ENCODE measurements around the gene ALDH1L1. TPM values are rescaled to one million over a fixed set of nuclear protein-coding genes. Genes with fewer than 3 reads are reported as not detected.

ALDH1L1 gene
- total RNA-seq, 2 donors from 2014 or later, result 54.7 to 65.3 TPM

DNA sequence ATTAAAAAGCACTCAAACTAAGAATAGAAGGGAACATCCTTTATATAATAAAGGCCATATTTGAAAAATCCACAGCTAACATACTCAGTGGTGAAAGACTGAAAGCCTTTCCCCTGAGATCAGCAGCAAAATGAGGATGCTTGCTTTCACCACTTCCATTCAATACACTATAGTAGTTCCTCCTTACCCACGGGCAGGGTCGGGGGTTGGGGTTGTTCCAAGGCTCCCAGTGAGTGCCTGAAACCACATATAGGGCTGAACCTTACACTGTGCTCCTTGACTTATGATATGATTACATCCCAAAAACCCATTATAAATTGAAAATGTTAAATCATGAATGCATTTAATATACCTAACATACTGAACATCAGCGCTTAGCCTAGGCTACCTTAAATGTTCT, 37.7 kb downstream of the ALDH1L1 start:
- WGBS, 2 donors, result 74 to 88% methylated on average over 3 of the region's 3 CpGs
- Histone ChIP-seq H3K9me3 (no peaks in the 10 kb centered on the region), H3K4me3 (no peak overlapping the region), H3K4me1 (no peaks in the 10 kb centered on the region), H3K36me3 (replicated peaks in 1 of 2; ENCODE audit: insufficient read depth in 1 of 2, low read depth in 2 of 2) (no peaks in the 10 kb centered on the region), H3K27ac (no peak overlapping the region), H3K27me3 (no peaks in the 10 kb centered on the region)
- DNase-seq, result peak in 1 of 4 donors; percentile 5
- intact Hi-C loops (cut with DNase I), result no loop called here
- ATAC-seq, result no peak
- TF ChIP-seq, protein P1, sequence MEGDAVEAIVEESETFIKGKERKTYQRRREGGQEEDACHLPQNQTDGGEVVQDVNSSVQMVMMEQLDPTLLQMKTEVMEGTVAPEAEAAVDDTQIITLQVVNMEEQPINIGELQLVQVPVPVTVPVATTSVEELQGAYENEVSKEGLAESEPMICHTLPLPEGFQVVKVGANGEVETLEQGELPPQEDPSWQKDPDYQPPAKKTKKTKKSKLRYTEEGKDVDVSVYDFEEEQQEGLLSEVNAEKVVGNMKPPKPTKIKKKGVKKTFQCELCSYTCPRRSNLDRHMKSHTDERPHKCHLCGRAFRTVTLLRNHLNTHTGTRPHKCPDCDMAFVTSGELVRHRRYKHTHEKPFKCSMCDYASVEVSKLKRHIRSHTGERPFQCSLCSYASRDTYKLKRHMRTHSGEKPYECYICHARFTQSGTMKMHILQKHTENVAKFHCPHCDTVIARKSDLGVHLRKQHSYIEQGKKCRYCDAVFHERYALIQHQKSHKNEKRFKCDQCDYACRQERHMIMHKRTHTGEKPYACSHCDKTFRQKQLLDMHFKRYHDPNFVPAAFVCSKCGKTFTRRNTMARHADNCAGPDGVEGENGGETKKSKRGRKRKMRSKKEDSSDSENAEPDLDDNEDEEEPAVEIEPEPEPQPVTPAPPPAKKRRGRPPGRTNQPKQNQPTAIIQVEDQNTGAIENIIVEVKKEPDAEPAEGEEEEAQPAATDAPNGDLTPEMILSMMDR (IDR thresholded peaks at IDR 0.05), result no peak
- no peak for TF ChIP-seq POLR2A (IDR thresholded peaks at IDR 0.05)

GRCh38 chr3:126137490-126138130, 42.8 kb downstream of the ALDH1L1 start:
- intact Hi-C loops (cut with DNase I), result no loop called here
- Histone ChIP-seq H3K9me3 (no peaks in the 10 kb centered on the region), H3K27ac (no peak overlapping the region), H3K4me1 (peaks cover 4% of the 10 kb centered on the region), H3K27me3 (no peaks in the 10 kb centered on the region), H3K4me3 (no peak overlapping the region), H3K36me3 (replicated peaks in 1 of 2; ENCODE audit: insufficient read depth in 1 of 2, low read depth in 2 of 2) (no peaks in the 10 kb centered on the region)
- TF ChIP-seq, protein P1 (IDR thresholded peaks at IDR 0.05), result no peak
- peak in 2 of 4 donors; percentile 4 to 5 for DNase-seq
- ATAC-seq, result no peak
- 85 to 91% methylated on average over 8 of the region's 8 CpGs for WGBS, 2 donors

DNA sequence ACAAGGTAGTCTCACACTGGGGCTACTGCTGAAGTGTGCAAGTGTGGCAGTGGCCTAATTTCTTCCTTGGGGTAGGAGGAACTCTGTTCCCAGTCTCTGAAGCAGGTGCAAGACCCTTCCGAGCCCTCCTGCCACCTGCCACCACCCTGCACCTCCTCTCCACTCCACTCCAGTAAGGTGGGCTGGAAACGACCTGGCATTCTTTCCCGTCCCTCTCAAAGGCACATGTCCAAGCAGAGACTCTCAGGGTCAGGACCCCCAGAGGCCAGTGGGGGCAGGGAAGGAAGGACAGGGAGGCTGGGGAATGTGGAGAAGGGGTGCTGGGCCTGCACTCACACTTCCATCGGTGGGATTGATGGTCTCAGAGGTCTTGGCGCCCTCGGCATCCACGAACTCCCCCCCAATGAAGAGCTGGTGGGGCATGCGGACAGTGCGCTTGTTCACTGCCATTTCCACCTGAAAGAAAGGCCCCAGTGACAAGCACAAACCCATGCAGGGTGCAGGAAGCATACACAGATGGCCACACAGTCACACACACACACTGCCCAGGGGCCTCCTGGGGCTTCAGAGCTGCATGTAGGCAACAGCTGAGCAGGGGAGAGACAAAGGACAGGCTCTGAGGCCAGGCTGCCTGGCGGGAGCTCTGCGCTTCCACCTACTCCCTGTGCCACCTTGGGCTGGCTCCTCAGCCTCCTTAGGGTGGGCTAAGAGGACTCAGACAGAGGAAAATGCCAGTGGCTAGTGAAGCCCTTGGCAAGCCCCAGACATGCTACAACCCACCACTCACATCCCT, 43.8 kb downstream of the ALDH1L1 start:
- H3K36me3 ChIP-seq (replicated peaks in 1 of 2; ENCODE audit: insufficient read depth in 1 of 2, low read depth in 2 of 2), result no peaks in the 10 kb centered on the region
- DNase-seq, result peak in 3 of 4 donors; percentile 1 to 10 (median 6)
- H3K27ac ChIP-seq, result no peak overlapping the region
- WGBS, 2 donors, result 83 to 85% methylated on average over 10 to 11 of the region's 11 CpGs
- TF ChIP-seq, protein P1 (IDR thresholded peaks at IDR 0.05), result no peak
- intact Hi-C loops (cut with DNase I), result no loop called here
- peaks cover 4% of the 10 kb centered on the region for H3K4me1 ChIP-seq
- ATAC-seq, result no peak
- no peaks in the 10 kb centered on the region for H3K27me3 ChIP-seq
- H3K9me3 ChIP-seq, result no peaks in the 10 kb centered on the region
- no peak overlapping the region for H3K4me3 ChIP-seq

DNA sequence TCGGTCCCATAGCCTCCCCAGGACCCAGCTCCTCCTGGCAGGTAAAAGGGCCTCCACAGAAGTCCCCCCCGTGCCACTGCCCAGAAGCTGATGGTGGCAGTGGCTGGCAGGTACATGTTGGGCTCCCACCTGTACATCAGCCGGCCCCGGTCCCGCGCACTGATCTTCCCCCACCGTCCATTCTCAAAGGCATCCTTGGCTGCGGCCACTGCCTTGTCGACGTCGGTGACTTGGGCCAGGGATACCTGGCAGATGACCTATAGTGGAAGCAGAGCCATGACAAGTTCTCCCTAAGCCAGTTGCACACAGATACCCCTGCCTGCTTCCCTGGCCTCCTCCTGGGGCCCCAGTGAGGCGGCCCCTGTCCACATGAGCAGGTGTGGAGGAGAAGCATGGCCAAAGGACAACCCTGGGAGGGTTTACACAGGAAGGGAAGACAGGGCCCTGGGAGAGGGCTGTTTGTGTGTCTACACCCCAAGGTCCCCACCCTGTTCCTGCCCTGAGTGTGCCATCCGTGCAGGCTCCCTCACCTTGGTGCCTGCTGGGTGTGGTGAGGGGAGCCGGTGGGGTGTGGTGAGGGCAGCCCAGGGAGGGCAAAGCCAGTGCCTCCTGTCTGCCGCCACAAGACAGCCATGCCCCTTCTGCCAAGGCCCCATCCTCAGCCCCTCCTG, 44.8 kb downstream of the ALDH1L1 start:
- DNase-seq (peak; percentile 1 to 7 (median 5)), ATAC-seq (no peak)
- no peaks in the 10 kb centered on the region for H3K9me3 ChIP-seq
- 89 to 94% methylated on average over 14 to 15 of the region's 15 CpGs for WGBS, 2 donors
- H3K27me3 ChIP-seq, result no peaks in the 10 kb centered on the region
- no peak overlapping the region for H3K27ac ChIP-seq
- TF ChIP-seq, protein P1 (IDR thresholded peaks at IDR 0.05), result no peak
- TF ChIP-seq POLR2A (IDR thresholded peaks at IDR 0.05), result no peak
- H3K4me1 ChIP-seq, result peaks cover 4% of the 10 kb centered on the region
- intact Hi-C loops (cut with DNase I), result no loop called here
- H3K4me3 ChIP-seq, result no peak overlapping the region
- no peaks in the 10 kb centered on the region for H3K36me3 ChIP-seq (replicated peaks in 1 of 2; ENCODE audit: insufficient read depth in 1 of 2, low read depth in 2 of 2)

Measured in body of pancreas (tissue), 4 donors.